GM19463 (cell line): Measurements from ENCODE around the gene SRRM5.
"Not testable (repeated sequence)": the region's sequence is repeated elsewhere in the genome, so short reads cannot be mapped to it uniquely, and the experiment has no call there.

Experiments
- ATAC-seq: cut with Tn5 transposase; IDR thresholded peaks from one replicate; pipeline ENCODE4 v1.9.1; 2021; ENCODE audit warnings: mild to moderate bottlenecking, moderate library complexity; ENCODE audit not compliant: unreplicated experiment

The SRRM5 gene

DNA sequence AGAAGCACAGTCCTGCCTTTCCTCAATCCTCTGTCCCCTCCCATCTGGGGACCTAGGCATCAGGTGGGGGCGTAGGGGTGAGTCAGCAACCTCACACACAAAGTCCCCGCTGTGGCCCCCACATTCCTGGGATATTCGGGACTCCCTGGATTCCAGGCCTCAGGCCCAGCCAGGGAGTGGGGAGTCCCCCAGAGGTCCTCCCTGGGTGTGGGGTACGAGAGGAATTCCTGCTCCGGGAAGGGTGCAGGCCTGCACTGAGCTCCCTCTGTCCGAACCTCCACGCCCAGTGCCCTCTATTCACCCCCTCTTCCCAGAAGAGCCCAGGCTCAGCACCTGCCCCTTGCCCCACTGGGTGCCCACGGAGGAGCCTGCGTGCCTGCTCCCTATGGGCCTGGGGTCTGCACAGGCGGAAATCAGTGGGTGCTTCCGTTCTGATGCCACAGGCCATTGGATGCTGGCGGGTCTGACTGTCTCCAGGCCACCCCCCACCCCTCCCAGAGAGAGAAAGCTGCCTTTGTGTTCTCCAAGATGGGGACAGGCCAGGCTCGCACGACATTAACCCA, 24.3 kb downstream of the SRRM5 start:
- ATAC-seq: no peak

DNA sequence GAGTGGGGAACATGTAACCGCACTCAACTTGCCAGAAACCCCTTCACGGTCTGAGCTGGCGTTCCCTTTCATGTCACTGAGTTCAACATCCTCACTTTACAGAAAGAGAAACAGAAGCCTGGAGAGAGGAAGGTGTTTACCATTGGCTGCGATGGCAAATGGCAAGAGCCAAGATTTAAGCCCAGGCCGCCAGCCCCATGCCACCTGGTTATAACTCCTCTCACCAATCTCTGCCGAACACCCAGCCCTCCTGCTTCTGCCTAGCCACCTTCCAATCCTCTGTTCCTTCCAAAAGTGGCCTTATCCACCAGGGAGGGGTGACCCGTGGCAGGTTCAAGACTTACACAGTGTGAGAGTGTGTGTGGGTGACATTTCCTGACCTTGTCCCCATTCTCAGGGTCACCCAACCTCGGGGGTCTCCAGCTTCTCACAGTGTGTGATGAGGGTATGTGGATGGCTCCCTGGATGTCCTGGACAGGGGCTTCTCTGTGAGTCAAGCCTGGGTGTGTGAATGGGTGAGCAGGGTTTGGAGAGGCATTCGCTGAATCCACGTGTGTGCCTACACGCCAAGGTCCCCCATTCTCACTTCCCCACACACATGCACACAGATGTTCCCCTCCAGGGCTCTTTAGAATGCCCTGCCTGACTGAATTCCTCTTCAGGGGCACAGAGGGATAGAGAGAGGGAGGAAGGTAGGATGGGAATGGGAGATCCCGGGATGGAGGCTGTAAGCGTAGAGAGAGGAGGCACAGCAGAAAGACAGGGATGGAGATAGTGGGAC, 26.5 kb downstream of the SRRM5 start:
- no peak for ATAC-seq

DNA sequence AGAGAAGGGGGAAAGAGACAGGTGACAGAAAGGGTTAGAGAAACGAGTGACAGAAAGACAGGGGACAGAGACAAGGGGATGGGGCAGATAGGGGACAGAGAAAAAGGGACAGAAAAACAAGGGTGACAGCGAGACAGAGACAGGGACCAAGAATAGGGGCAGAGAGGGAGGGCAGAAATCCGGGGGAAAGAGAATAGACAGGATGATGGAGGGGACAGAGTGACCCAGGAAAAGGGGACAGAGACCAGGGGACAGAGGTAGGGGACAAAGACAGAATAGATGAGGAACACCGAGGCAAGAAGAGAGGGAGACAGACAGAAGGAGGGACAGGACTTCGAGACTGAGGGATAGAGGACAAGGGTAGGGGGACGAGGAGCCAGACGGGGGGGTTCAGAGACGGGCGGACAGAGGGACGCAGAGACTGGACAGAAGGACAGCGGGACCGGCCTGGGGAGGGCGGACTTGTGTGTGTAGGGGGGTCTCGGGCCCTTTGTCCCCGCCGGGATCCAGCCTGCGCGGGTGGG, 27.2 kb downstream of the SRRM5 start:
- ATAC-seq: no peak

DNA sequence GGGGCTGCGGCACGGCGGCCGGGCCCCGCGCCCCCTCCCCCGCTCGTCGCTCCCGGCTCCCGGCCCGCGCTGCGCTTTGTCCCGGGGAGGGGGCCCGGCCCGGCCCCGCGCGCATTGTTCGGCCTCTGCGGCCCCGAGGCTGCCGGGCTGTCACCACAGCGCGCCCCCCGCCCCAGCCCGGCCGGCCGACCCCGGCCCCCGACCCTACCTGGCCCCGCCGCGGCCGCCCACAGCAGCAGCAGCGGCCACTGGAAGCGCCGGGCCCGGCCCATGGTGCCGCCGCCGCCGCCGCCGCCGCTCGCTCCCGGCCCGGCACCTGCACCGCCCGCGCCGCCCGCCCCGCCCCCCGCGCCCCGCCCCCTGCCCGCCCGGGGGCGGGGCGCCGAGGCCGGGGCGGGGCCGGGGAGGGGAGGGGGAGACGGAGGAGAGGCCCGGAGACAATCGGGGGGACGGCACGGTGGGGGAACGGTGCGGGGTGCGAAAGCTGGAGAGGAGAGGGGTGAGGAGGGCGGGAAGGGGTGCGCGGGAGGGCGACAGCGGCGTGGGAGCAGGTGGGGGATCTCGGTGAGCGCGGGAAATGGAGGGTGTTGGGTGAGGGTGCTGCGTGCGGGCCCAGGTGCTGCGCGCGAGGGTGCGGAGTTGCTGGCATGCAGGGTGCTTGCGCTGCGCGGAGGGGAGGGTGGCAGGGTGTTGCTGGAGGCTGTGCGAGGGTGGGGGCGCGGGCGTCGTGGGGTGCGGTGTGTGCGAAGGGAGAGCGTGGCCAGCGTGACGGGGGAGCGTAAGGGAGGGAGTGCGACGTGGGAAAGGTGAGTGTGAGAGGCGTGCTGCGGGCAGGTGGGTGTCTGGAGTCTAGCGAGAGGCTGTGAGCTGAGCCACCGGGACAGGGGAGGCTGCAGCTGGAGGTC, 27.9 kb downstream of the SRRM5 start, which contains the start of gene CADM4:
CADM4 (minus strand) TSS at position 332 of the 905 bp plus-strand sequence; CDS start at position 272, 60 bp downstream.
- ATAC-seq: no peak

DNA sequence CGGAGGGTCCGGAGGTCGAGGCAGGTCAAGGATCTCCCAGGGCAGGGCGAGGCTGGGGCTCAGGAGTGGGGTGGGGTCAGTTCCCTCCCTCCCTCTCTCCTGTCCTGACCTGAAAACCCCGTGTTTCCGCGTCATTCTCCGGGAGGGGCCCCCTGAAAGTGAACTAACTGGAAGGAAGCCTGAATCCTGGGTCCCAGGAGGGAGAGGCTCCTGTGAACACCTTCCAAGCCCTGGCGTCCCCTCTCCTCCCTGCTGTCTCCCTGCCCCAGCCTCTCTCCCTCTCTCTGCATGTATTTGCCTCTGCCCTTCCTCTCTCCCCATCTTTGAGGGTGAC, 28.5 kb downstream of the SRRM5 start:
- ATAC-seq: no peak

DNA sequence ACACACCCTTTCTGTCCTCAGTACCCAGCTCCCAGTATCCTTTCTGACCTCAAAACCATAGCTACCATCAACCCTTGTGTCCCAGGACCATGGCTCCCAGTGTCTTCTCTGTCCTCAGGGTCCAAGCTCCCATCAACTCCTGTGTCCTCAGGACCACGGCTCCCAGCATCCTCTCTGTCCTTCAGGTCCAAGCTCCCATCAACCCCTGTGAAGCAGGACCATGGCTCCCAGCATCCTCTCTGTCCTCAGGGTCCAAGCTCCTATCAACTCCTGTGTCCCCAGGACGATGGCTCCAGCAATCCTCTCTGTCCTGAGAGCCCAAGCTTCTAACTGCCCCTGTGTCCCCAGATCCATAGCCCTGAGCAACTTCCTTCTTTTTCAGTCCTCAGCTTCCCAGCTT, 29.4 kb downstream of the SRRM5 start:
- ATAC-seq: no peak

DNA sequence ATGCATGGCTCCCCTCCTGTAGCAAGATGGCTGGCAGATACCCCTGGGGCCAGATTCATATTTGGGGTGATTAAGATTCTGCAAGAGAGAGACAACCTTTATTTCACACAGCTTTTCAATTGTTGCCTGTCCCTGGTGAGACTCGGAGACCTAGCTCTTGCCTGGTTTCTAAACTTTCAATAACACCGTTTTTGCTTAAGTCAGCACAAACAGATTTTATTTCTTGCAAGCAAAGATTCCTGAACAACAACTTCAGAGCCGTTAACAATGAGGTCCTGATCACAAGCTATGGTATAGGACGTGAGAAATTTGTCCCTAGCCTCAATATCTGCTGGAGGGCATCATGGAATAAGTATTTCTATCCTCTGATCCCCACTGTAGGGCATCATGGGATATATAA, 30.6 kb downstream of the SRRM5 start:
- no peak for ATAC-seq

DNA sequence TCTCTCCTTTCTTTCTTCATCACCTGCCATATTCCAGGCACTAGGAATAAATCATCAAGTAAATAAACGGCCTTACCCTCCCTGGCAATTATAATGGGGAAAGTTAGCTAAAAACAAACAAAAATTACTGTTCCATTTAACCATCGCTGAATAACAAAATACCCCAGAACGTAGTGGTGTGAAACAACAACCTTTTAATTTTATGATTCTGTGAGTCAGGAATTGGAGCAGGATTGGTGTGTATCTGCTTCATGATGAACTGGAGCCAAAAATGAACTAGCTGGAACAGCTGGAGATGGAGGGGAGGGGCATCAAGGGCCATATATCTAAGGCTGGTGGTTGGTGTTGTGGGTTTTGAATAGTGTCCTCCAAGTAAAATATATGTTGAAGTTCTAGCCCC, 31.4 kb downstream of the SRRM5 start:
- ATAC-seq: no peak

DNA sequence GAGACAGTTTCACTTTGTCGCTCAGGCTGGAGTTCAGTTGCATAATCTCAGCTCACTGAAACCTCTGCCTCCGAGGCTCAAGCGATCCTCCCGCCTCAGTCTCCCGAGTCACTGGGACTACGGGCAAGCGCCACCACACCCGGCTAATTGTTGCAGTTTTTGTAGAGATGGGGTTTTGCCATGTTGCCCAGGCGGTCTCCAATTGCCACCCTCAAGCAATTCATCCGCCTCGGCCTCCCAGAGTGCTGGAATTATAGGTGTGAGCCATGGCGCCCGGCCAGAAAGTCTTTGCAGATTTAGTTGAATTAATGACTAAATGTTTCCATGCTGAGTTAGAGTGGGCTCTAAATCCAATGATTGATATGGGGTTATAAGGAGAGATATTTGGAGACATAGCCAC, 32.3 kb downstream of the SRRM5 start:
- no peak for ATAC-seq

DNA sequence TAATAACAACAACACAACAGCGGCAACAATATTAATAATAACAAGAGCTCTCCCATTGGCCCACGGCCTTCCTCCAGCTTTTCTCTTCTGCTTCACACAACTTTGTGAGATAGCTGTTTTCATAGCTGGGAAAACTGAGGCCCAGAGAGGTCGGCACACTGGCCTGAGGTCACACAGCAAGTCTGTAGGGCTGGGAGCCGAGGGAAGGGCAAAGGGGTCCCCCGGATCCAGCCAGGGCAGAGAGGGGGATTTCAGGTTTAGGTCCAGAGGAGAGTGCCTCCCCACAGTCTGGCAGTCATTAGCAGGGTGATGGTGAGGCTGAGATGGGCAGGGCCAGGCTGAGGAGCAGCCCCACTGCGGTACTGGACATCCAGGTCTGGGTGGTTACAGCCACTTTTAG, 36.7 kb downstream of the SRRM5 start:
- no peak for ATAC-seq

DNA sequence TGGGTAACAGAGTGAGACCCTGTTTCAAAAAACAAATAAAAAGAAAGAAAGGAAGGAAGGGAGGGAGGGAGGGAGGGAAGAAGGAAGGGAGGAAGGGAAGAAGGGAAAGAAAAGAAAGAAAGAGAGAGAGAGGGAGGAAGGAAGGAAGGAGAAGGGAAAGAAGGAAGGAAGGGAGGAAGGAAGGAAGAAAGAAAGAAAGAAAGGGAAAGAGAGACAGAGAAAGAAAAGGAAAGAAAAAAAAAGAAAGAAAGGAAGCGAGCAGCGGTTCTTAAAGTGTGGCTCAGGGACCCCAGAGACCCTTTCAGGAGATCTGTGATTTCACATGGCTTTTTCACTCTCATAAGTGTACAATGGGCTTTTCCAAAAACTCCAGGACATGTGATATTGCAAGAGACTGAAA, 37.6 kb downstream of the SRRM5 start:
- ATAC-seq: no peak

DNA sequence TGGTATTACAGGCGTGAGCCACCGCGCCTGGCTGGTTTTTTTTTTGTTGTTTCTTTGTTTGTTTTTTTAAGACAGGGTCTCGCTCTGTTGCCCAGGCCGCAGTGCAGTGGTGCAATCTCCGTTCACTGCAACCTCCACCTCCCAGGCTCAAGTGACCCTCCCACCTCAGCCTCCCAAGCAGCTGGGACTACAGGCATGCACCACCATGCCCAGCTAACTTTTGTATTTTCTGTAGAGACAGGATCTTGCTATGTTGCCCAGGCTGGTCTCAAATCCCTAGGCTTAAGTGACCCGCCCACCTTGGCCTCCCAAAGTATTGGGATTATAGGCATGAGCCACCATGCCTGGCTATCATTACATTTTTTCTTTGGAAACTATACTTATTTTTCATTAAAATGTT, 38.4 kb downstream of the SRRM5 start:
- ATAC-seq: not testable (repeated sequence)

DNA sequence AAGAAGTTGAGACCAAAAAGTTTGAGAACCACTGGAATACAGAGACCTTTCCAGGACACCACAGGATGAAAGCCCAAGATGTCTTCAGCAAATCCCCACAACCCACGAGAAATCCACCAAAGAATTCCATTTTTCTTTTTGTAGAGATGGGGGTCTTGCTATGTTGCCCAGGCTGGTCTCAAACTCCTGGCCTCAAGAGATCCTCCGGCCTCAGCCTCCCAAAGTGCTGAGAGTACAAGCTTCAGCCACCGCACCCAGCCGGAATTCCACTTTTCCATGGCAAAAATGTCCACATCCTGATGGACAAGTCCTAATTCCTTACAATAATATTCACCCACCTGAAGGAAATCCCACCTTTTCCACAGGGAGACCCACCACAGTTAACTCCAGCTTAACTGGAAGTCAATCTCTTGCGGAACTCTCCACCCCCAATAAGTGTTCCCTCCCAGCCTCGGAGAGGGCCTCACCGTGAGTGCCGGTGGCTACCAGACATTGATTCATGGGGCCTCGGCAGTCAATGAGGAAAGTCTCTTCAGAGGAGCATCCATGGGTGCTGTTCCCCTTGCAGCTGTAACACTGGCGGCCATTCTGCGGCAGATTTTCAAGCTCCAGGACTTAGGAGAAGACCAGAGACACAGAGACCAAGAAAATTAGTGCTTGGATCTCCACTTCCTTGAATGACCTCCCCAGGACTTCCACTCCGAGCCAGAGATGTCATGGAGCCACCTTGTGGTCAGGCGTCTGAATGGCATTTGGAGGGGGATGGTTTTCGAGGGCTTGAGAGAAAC, 40.1 kb downstream of the SRRM5 start:
- no peak for ATAC-seq

DNA sequence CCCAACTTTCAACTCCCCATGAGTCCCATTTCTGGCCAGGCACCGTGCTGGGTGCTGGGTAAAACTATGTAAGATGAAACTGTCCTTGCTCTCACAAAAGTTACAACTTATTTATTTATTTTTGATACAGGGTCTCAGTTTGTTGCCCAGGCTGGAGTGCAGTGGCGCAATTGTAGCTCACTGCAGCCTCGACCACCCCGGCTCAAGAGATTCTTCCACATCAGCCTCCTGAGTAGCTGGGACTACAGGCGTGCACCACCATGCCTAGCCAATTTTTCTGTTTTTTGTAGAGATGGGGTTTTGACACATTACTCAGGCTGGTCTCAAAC, 40.6 kb downstream of the SRRM5 start:
- ATAC-seq: no peak

DNA sequence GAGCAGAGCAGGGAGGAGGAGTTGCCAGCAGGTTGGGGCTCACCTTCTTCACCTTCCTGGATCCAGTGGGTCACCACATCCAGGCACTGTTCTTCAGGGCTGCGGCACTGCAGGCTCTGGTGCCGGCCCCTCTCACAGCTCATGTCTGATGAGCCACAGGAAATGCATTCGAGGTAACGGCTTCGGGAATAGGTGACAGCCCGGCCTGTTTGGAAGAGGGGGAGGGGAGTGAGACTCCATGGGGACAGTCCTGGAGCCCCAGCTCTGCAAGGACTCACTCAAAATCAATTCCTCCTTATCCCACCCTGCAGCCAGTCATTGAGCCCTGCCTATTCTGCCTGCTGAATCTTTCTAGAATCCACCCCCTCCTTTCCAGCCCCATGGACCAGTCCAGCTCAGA, 44.5 kb downstream of the SRRM5 start:
- no peak for ATAC-seq

DNA sequence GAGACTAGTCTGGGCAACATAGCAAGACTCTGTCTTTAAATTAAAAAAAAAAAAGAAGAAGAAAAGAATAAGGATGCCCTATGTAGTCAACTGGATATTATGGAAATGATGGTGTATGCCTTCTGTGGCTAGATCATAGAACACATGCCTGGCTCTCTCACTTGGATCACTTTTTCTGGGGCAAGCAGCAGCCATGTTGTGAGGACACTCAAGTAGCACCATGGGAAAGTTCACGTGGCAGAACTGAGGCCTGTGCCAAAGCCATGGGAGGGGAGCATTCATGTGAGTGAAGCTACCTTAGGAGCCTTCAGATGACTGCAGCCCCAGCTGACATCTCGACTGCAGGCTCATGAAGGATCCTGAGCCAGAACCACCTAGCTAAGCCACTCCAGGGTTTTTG, 46.1 kb downstream of the SRRM5 start:
- no peak for ATAC-seq

DNA sequence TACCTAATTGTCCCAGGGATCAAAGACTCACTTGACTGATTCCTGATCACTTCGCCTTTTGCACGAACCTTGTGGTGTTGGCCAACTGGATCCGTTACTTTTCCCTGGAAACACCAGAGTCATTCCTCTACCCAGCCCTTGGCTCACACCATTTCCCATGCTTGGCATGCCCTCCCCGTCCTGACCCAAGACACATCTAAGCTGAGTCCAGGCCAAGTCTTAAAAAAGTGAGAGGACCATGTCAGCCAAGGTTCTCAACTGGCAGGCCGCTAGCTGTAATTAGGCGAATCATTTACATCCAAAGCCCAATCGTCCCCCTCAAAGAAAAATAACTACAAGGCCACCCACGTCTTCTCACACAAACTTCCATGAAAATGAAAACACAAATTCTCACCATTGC, 46.6 kb downstream of the SRRM5 start:
- ATAC-seq: no peak

DNA sequence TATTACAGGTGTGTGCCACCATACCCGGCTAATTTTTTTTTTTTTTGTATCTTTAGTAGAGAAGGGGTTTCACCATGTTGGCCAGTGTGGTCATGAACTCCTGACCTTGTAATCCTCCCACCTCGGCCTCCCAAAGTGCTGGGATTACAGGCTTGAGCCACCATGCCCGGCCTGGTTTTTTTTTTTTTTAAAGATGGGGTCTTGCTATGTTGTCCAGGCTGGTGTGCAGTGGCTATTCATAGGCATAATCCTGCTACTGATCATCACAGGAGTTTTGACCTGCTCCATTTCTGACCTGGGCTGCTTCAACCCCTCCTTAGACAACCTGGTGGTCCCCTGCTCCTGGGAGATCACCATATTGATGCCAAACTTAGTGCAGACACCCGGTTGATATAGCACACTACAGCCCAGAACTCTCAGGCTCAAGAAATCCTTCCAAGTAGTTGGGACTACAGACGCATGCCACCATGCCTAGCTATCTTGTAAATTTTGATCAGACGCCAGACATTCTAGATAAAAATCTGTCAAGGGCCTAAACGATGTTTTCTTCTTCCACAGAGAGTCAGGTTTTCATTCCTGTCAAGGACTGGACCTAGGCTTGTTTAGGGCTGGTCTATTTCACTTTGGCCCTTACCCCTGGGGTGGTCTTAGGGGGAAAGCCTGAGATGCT, 48.5 kb downstream of the SRRM5 start:
- ATAC-seq: no peak

DNA sequence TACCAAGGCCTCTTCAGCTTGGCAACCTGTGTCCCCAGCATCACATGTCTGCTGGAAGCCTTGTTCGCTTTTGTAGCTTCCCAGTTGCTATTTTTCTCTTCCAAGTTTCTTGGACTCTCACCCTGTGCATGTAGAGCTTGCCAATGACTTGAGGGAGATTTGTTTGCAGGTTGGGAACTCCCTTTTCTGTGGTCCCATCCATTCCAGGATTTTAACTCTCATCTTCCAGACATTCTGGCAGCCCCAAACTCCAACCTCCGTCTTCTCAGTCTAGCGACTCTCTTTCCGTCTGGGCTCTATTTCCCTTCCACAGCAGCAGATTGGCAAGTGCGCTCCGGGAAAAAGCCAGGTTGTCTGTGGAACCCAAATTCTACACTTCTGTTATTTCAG, 49.1 kb downstream of the SRRM5 start:
- no peak for ATAC-seq

DNA sequence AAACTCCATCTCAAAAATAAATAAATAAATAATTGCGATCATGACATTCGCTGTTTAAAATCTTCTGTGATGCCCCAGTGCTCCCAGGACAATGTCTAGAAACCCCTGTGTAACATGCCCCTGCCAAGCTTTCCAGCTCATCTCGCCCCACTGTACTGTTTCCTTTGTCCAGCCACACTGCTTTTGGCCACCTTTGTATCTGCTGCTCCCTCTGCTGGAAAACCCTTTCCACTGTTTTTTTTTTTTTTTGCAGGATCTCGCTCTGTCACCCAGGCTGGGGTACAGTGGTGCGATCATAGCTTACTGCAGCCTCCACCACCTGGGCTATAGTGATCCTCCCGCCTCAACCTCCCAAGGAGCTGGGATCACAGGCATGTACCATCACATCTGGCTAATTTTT, 50.6 kb downstream of the SRRM5 start:
- ATAC-seq: no peak

DNA sequence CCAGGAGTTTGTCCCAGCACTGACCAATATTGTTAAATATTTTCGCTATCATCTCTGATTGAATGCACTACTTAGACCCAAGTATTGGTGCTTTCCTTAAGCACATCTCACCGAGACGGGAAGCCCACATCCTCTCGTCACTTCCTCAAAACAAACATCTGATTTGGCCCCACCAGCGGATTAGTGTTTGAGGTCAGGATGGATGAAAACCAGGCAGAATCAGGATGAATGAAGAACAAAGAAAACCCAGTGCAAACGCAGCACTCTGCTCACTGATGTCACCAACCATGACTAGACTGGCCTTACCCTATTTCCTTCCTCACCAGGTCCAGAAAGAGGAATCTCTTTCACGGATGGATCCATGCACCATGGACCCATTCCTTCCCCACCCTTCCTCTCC, 52.1 kb downstream of the SRRM5 start:
- no peak for ATAC-seq
